ENCODE results near the gene DUSP6.

Gene DUSP6

GRCh38 chr12:89354612-89355067 lies 2.3 kb upstream of the DUSP6 start:
- H3K36me3 Mint-ChIP-seq (ENCODE audit: insufficient read depth) = peaks cover 17% of the 10 kb centered on the region
- H3K9me3 Mint-ChIP-seq = no peaks in the 10 kb centered on the region
- H3K27ac Mint-ChIP-seq (ENCODE audit: low read depth) = peak overlapping the region; percentile 89
- H3K27me3 Mint-ChIP-seq = no peaks in the 10 kb centered on the region
- DNase-seq (ENCODE audit: low spot score in 2 of 2) = no peak
- H3K4me1 Mint-ChIP-seq = peaks cover 34% of the 10 kb centered on the region
- ATAC-seq (replicated peaks; ENCODE audit: extremely low read depth, poor library complexity, severe bottlenecking) = no peak
- peak overlapping the region; percentile 81 for H3K4me3 Mint-ChIP-seq

- ATAC-seq (replicated peaks; ENCODE audit: extremely low read depth, poor library complexity, severe bottlenecking) (peak; percentile 15), DNase-seq (ENCODE audit: low spot score in 2 of 2) (peak; percentile 37 to 53)
- Mint-ChIP-seq H3K36me3 (ENCODE audit: insufficient read depth) (peaks cover 17% of the 10 kb centered on the region), H3K4me1 (peaks cover 39% of the 10 kb centered on the region), H3K27me3 (no peaks in the 10 kb centered on the region), H3K27ac (ENCODE audit: low read depth) (peak overlapping the region; percentile 89), H3K9me3 (no peaks in the 10 kb centered on the region), H3K4me3 (peak overlapping the region; percentile 81)
Measured at GRCh38 chr12:89353823-89354611, 1.7 kb upstream of the DUSP6 start.

- no peak for ATAC-seq (replicated peaks; ENCODE audit: extremely low read depth, poor library complexity, severe bottlenecking)
- Mint-ChIP-seq H3K27me3 (no peaks in the 10 kb centered on the region), H3K9me3 (no peaks in the 10 kb centered on the region), H3K36me3 (ENCODE audit: insufficient read depth) (peaks cover 17% of the 10 kb centered on the region), H3K4me1 (peaks cover 45% of the 10 kb centered on the region), H3K4me3 (peak overlapping the region; percentile 81), H3K27ac (ENCODE audit: low read depth) (peak overlapping the region; percentile 89)
- DNase-seq (ENCODE audit: low spot score in 2 of 2) = no peak
Measured at GRCh38 chr12:89353188-89353822, 1.0 kb upstream of the DUSP6 start.

- peaks cover 51% of the 10 kb centered on the region for H3K4me1 Mint-ChIP-seq
Measured at GRCh38 chr12:89352242-89352491, 134 bp downstream of the DUSP6 start.

GRCh38 chr12:89351489-89352241 lies 636 bp downstream of the DUSP6 start:
- DNase-seq (ENCODE audit: low spot score in 2 of 2) (peak in 1 of 2 donors; percentile 24), ATAC-seq (replicated peaks; ENCODE audit: extremely low read depth, poor library complexity, severe bottlenecking) (peak; percentile 31)
- H3K4me1 Mint-ChIP-seq = peaks cover 53% of the 10 kb centered on the region
- no peaks in the 10 kb centered on the region for H3K27me3 Mint-ChIP-seq
- H3K27ac Mint-ChIP-seq (ENCODE audit: low read depth) = peak overlapping the region; percentile 89
- peak overlapping the region; percentile 81 for H3K4me3 Mint-ChIP-seq
- H3K36me3 Mint-ChIP-seq (ENCODE audit: insufficient read depth) = peaks cover 17% of the 10 kb centered on the region
- H3K9me3 Mint-ChIP-seq = no peaks in the 10 kb centered on the region

More at GRCh38 chr12:89352242-89352491, 134 bp downstream of the DUSP6 start:
- no peaks in the 10 kb centered on the region for H3K27me3 Mint-ChIP-seq
- DNase-seq (ENCODE audit: low spot score in 2 of 2) (no peak), ATAC-seq (replicated peaks; ENCODE audit: extremely low read depth, poor library complexity, severe bottlenecking) (no peak)
- H3K9me3 Mint-ChIP-seq = no peaks in the 10 kb centered on the region
- H3K4me3 Mint-ChIP-seq = peak overlapping the region; percentile 81
- peak overlapping the region; percentile 89 for H3K27ac Mint-ChIP-seq (ENCODE audit: low read depth)
- peaks cover 17% of the 10 kb centered on the region for H3K36me3 Mint-ChIP-seq (ENCODE audit: insufficient read depth)

- peak overlapping the region; percentile 81 for H3K4me3 Mint-ChIP-seq
- no peaks in the 10 kb centered on the region for H3K27me3 Mint-ChIP-seq
- H3K9me3 Mint-ChIP-seq = no peaks in the 10 kb centered on the region
- ATAC-seq (replicated peaks; ENCODE audit: extremely low read depth, poor library complexity, severe bottlenecking) = no peak
- H3K27ac Mint-ChIP-seq (ENCODE audit: low read depth) = peak overlapping the region; percentile 89
- peaks cover 61% of the 10 kb centered on the region for H3K4me1 Mint-ChIP-seq
- H3K36me3 Mint-ChIP-seq (ENCODE audit: insufficient read depth) = peaks cover 17% of the 10 kb centered on the region
- DNase-seq (ENCODE audit: low spot score in 2 of 2) = no peak
Measured at GRCh38 chr12:89350630-89351488, 1.4 kb downstream of the DUSP6 start.

GRCh38 chr12:89350260-89350629 lies 2.1 kb downstream of the DUSP6 start:
- peaks cover 67% of the 10 kb centered on the region for H3K4me1 Mint-ChIP-seq
- ATAC-seq (replicated peaks; ENCODE audit: extremely low read depth, poor library complexity, severe bottlenecking) = no peak
- no peaks in the 10 kb centered on the region for H3K27me3 Mint-ChIP-seq
- H3K4me3 Mint-ChIP-seq = peak overlapping the region; percentile 81
- H3K9me3 Mint-ChIP-seq = no peaks in the 10 kb centered on the region
- H3K36me3 Mint-ChIP-seq (ENCODE audit: insufficient read depth) = peaks cover 18% of the 10 kb centered on the region
- H3K27ac Mint-ChIP-seq (ENCODE audit: low read depth) = peak overlapping the region; percentile 89
- DNase-seq (ENCODE audit: low spot score in 2 of 2) = no peak

- DNase-seq (ENCODE audit: low spot score in 2 of 2) = no peak
- H3K9me3 Mint-ChIP-seq = no peaks in the 10 kb centered on the region
- peak overlapping the region; percentile 81 for H3K4me3 Mint-ChIP-seq
- H3K27ac Mint-ChIP-seq (ENCODE audit: low read depth) = no peak overlapping the region
- peaks cover 71% of the 10 kb centered on the region for H3K4me1 Mint-ChIP-seq
- no peaks in the 10 kb centered on the region for H3K27me3 Mint-ChIP-seq
- no peak for ATAC-seq (replicated peaks; ENCODE audit: extremely low read depth, poor library complexity, severe bottlenecking)
- H3K36me3 Mint-ChIP-seq (ENCODE audit: insufficient read depth) = peaks cover 18% of the 10 kb centered on the region
Measured at GRCh38 chr12:89349814-89350213, 2.5 kb downstream of the DUSP6 start.

- Mint-ChIP-seq H3K9me3 (no peaks in the 10 kb centered on the region), H3K4me3 (peak overlapping the region; percentile 36), H3K27ac (ENCODE audit: low read depth) (no peak overlapping the region), H3K27me3 (no peaks in the 10 kb centered on the region), H3K36me3 (ENCODE audit: insufficient read depth) (peaks cover 16% of the 10 kb centered on the region), H3K4me1 (peaks cover 71% of the 10 kb centered on the region)
- ATAC-seq (replicated peaks; ENCODE audit: extremely low read depth, poor library complexity, severe bottlenecking) (no peak), DNase-seq (ENCODE audit: low spot score in 2 of 2) (no peak)
Measured at GRCh38 chr12:89348894-89349699, 3.2 kb downstream of the DUSP6 start.

GRCh38 chr12:89347325-89347829 lies 4.9 kb downstream of the DUSP6 start:
- Mint-ChIP-seq H3K27ac (ENCODE audit: low read depth) (no peak overlapping the region), H3K36me3 (ENCODE audit: insufficient read depth) (peaks cover 11% of the 10 kb centered on the region), H3K4me3 (no peak overlapping the region), H3K27me3 (no peaks in the 10 kb centered on the region), H3K4me1 (peaks cover 77% of the 10 kb centered on the region), H3K9me3 (no peaks in the 10 kb centered on the region)
- DNase-seq (ENCODE audit: low spot score in 2 of 2) (no peak), ATAC-seq (replicated peaks; ENCODE audit: extremely low read depth, poor library complexity, severe bottlenecking) (no peak)

GRCh38 chr12:89346741-89347324 lies 5.5 kb downstream of the DUSP6 start:
- Mint-ChIP-seq H3K27me3 (no peaks in the 10 kb centered on the region), H3K4me1 (peaks cover 72% of the 10 kb centered on the region), H3K4me3 (peak overlapping the region; percentile 77), H3K9me3 (no peaks in the 10 kb centered on the region), H3K36me3 (ENCODE audit: insufficient read depth) (peaks cover 7% of the 10 kb centered on the region), H3K27ac (ENCODE audit: low read depth) (peak overlapping the region; percentile 73)
- no peak for DNase-seq (ENCODE audit: low spot score in 2 of 2)
- ATAC-seq (replicated peaks; ENCODE audit: extremely low read depth, poor library complexity, severe bottlenecking) = no peak
